Head of caudate nucleus (tissue), 42 donors: ENCODE measurements around the gene CNGA1.
"Not testable (repeated sequence)": the region's sequence is repeated elsewhere in the genome, so short reads cannot be mapped to it uniquely, and the experiment has no call there.

ENCODE experiments used
- DNase-seq, 42 donors: peaks; one replicate each; pipeline versions ENCODE4 v3.0.0 to v3.0.0-alpha.2; 2020 to 2021; ENCODE audit warnings: mixed read lengths in 7 of 42
- intact Hi-C: fragments of 100-400 bp; cut with DNase I; formaldehyde crosslinking; loops from one replicate; pipeline ENCODE4 v1.15.0; 2022

Gene CNGA1

GRCh38 chr4:48032721-48033120, 16.2 kb upstream of the CNGA1 start:
- no peak for DNase-seq
- intact Hi-C loops, result no loop called here

DNA sequence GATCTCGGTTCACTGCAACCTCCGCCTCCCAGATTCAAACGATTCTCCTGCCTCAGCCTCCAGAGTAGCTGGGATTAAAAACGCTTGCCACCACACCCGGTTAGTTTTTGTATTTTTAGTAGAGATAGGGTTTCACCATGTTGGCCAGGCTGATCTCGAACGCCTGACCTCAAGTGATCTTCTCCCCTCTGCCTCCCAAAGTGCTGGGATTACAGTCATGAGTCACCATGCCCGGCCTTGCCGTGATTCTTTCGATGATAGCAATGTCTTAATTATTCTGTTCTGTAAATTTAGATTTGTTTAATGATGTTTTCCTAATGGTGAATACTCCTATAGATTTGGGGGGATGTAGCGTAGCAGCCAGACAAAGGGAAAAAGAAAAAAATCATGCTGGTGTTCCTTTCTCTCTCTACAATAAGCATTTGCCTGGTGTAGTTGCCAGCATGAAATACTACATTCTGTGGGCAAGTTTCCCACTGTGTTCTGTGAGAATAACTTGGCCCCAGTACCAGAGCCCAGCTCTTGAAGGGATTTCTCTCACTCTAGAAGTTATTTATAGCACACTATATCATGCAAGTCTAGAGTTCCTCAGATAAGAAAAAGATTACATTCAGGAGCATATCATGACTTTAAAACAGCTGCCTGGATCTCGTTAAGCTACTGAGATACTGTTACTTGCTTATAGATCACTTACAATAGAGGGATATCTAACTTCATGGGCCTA, 15.5 kb upstream of the CNGA1 start:
- no peak for DNase-seq
- intact Hi-C loops, result no loop called here

DNA sequence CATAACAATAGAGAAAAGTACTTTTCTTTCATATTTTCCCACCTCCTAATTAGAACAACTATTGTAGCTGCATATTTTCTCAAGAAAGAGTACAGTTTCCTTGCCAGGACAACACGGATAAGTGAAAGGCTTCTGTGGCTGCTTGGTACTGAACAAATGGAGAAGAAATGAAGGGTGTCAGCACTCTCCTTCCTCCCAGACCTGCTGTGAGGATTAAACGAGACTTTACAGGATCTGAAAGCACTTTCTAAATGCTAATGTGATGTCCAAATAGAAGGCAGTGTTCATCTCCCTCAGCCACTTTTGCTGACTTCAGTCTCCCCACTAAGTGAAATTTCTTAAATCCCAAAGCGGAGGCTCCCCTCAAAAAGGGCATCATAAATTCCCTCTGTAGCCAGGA, 14.0 kb upstream of the CNGA1 start:
- intact Hi-C loops, result no loop called here
- DNase-seq, result no peak

DNA sequence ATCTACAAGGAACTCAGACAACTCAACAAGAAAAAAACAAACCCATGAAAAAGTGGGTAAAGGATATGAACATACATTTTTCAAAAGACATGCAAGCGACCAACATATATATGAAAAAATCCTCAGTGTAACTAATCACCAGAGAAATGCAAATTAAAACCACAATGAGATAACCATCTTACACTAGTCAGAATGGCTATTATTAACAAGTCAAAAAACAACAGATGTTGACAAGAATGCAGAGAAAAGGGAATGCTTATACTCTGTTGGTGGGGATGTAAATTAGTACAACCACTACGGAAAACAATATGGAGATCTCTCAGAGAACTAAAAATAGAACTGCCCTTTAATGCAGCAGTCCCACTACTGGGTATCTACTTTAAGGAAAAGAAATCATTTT, 12.2 kb upstream of the CNGA1 start:
- no peak for DNase-seq
- intact Hi-C loops, result no loop called here

- intact Hi-C loops, result no loop called here
Measured at GRCh38 chr4:48027653-48028052, 11.2 kb upstream of the CNGA1 start.

DNA sequence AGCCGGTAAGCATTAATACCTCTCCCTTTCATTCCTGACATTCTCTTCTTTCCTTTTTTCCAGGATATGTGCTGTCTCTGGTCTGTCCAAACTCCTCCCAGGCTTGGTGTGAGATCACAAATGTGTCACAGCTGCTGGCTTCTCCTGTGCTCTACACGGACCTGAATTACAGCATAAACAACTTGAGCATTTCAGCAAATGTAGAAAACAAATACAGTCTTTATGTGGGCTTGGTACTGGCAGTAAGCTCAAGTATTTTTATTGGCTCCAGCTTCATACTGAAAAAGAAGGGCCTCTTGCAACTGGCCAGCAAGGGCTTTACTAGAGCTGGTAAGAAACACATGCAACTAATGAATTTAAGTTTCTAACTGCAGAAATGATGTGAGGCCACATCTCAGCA, 8.5 kb upstream of the CNGA1 start:
- no peak for DNase-seq
- intact Hi-C loops, result no loop called here

More at GRCh38 chr4:48027653-48028052, 11.2 kb upstream of the CNGA1 start:
- DNase-seq, result no peak

DNA sequence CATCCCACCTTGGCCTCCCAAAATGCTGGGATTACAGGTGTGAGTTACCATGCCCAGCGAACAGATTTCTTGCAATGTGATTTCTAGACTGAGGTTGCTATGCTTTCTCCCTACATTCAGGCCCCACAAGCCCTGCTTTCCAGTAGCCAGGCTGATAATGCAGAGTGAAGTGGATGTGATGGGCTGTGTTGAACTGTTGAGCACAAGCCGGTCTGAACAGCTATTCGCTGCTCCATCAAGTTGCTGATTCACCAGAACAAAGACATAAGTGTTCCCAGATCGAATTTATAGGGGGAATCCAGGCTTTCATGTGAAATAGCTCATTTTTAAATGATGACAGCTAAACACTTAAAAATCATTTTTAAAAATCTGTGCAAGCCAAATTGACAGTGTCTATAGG, 8.0 kb upstream of the CNGA1 start:
- DNase-seq, result no peak
- intact Hi-C loops, result no loop called here

- intact Hi-C loops, result no loop called here
- DNase-seq, result no peak
Measured at GRCh38 chr4:48022192-48022799, 5.8 kb upstream of the CNGA1 start.

DNA sequence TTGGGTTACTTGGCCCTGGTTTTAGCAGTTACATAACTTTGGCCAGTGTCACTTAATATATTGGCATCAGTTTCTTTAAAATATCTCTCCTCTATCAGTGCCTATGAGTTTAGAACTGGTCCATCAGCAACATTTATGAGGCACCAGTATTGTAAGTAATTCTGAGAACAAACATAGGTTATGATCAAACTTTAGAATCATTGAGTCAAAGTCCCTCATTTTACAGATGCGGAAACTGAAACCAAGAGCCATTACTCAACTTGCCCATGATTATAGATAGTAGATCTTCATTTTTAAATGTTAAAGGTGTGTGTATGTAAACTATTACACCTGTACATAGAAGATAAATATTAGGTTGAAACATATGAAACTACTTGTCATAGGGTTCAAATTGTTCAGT, 4.6 kb upstream of the CNGA1 start:
- DNase-seq, result no peak
- intact Hi-C loops, result no loop called here

GRCh38 chr4:48018112-48018511, 1.6 kb upstream of the CNGA1 start:
- DNase-seq, result no peak
- intact Hi-C loops, result no loop called here

DNA sequence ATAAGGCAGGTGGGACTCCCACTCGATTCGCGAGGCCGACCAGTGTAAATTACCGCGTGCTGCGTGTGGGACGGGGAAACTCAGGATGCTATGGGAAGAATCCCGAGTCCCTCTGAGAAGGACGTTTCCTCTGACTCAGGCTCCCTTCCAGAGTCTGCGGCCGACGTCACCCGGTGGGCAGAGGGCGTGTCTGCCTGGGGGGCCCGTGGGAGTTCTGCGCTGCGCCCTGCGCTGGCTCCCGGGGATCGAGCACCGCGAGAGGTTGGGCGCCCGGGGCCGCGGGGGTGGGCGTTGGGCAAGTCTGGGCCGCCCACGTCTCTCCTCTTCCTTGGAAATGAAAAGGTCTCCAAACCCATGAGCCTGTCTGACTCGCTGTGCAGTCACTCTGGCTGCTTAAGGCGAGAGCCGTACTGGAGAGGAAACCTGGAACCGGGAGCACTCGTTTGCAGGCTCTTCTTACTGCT, 659 bp upstream of the CNGA1 start:
- intact Hi-C loops, result no loop called here
- DNase-seq, result peak in 40 of 42 donors; percentile 9 to 83 (median 45)

- DNase-seq, result no peak
- intact Hi-C loops, result no loop called here
Measured at GRCh38 chr4:48015678-48016077, 803 bp downstream of the CNGA1 start.

DNA sequence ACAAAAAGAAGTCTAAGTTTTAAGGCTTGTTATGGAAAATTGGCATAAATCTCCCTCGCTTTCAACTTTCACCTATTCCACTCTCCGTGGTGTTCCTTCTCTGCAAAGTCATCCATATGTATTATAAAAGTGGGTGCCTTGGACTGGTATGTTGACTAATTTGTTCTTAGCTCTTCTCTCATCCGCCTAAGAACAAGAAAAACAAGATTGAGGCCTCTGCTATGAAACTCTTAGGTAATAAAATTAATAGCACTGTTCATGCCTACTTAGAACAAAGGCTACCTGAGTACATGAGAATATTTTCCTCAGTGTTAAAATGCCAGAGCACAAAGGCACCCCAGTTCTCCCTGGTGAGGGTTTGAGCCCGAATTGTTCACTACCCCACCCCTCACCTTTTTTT, 1.3 kb downstream of the CNGA1 start:
- intact Hi-C loops, result no loop called here

DNA sequence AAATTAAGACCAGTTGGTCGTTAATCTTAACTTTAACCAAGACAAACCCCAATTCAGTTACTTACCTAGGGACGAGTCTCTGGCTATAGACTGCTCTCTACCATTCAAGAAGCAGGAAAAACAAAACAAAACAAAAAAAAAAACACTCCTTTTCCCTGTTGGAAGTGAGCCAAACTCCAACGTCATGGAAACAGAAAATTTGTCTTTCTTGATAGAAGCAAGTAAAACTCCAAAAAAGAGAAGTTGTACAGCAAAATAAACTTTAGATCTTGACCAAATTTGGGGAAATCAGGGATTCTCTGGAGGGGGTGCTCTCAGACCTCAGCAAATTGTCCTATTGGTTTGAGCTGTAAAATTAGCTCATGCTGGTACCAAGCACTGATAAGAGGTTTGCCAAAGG, 3.7 kb downstream of the CNGA1 start:
- DNase-seq, result no peak
- intact Hi-C loops, result no loop called here

More for the DNA sequence above, 1.3 kb downstream of the CNGA1 start:
- DNase-seq, result no peak

DNA sequence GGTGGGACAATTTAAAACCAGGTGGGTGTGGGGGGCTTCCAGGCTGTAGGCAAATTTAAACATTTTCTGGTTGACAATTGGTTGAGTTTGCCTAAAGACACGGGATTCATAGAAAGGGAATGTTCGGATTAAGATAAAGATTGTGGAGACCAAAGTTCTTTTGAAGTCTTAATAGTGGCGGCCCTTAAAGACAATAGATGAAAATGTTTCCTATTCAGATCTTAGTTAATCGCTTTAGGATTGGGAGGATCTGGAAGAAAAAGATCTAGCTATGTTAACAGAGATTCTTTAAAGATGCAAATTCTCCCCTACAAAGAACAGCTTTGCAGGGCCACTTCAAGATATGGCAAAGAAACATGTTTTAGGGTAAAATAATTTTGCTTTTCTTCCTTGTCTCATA, 4.8 kb downstream of the CNGA1 start:
- intact Hi-C loops, result no loop called here
- no peak for DNase-seq

DNA sequence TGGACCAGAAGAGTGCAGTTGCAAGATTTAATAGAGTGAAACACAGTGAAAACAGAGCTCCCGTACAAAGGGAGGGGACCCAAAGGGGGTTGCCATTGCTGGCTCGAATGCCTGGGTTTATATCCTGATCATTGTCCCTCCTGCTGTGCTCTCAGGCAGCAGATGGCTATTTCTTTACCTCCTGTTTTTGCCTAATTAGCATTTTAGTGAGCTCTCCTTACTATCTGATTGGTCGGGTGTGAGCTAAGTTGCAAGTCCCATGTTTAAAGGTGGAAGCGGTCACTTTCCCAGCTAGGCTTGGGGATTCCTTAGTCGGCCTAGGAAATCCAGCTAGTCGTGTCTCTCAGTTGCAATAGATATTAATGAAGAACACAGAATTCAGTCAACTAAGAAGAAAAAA, 5.6 kb downstream of the CNGA1 start:
- DNase-seq, intact Hi-C loops: not testable (repeated sequence)

- intact Hi-C loops, result no loop called here
Measured at GRCh38 chr4:48008021-48008596, 8.4 kb downstream of the CNGA1 start.

GRCh38 chr4:48005781-48006180, 10.7 kb downstream of the CNGA1 start:
- intact Hi-C loops, result no loop called here

More at GRCh38 chr4:48008021-48008596, 8.4 kb downstream of the CNGA1 start:
- no peak for DNase-seq

GRCh38 chr4:48003568-48003967, 12.9 kb downstream of the CNGA1 start:
- intact Hi-C loops, result not testable (repeated sequence)
- peak in 39 of 42 donors; percentile 4 to 80 (median 41) for DNase-seq

More at GRCh38 chr4:48005781-48006180, 10.7 kb downstream of the CNGA1 start:
- no peak for DNase-seq

DNA sequence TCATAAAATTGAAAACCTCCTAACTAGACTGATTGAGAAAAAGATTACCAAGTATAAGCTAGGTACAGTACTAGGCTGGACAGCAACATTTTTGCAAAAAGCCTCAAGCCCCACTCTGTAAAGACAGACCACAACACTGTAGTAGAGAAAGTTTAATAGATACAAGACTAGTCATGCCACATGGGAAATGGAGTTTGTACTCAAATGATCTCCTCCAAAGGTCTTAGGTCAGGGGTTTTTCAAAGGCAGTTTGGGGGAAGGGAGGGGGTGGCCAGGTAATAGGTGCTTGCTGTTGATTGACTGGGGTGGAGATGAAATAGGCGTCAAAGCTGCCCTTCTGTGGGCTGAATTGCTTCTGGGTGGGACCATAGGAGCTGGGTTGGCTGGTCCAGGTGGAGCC, 14.2 kb downstream of the CNGA1 start:
- DNase-seq, result no peak
- intact Hi-C loops, result no loop called here

- intact Hi-C loops, result no loop called here
- no peak for DNase-seq
Measured at GRCh38 chr4:47996021-47996420, 20.5 kb downstream of the CNGA1 start.
